Aorta (tissue), 5 donors: Measurements from ENCODE around the gene EPHB4. TPM values are rescaled to one million over a fixed set of nuclear protein-coding genes. Genes with fewer than 3 reads are reported as not detected.
"Not testable (repeated sequence)": the region's sequence is repeated elsewhere in the genome, so short reads cannot be mapped to it uniquely, and the experiment has no call there.

ENCODE experiments used
- ATAC-seq: fragments of 200-7000 bp; cut with Tn5 transposase; one replicate; pipeline ENCODE4 v1.9.1; 2022; ENCODE audit warnings: moderate library complexity; ENCODE audit not compliant: low FRiP score
- DNase-seq, 2 donors: peaks; one replicate each; pipeline ENCODE4 v3.0.0-alpha.2; 2020
- H3K27ac ChIP-seq, 2 donors: one replicate each; pipeline ENCODE4 v1.5.1; 2013; ENCODE audit warnings: low read length in 2 of 2, mild to moderate bottlenecking in 2 of 2, moderate library complexity in 2 of 2, control low read depth in 1 of 2, inconsistent platforms in 1 of 2, low read depth in 1 of 2
- H3K27me3 ChIP-seq, 2 donors: one replicate each; pipeline ENCODE4 v1.6.1; 2013; ENCODE audit warnings: control low read depth in 1 of 2, low read length in 1 of 2, mild to moderate bottlenecking in 1 of 2, moderate library complexity in 1 of 2; ENCODE audit not compliant: insufficient read depth in 2 of 2, control insufficient read depth in 1 of 2
- H3K36me3 ChIP-seq, 2 donors: one replicate each; pipeline ENCODE4 v1.6.1; 2013; ENCODE audit warnings: control low read depth in 1 of 2, low read length in 1 of 2, mild to moderate bottlenecking in 1 of 2; ENCODE audit not compliant: insufficient read depth in 2 of 2, control insufficient read depth in 1 of 2
- H3K4me1 ChIP-seq, 2 donors: one replicate each; pipeline ENCODE4 v1.6.1; 2013; ENCODE audit warnings: low read length in 2 of 2, control low read depth in 1 of 2, mild to moderate bottlenecking in 1 of 2, moderate library complexity in 1 of 2; ENCODE audit not compliant: insufficient read depth in 2 of 2, control insufficient read depth in 1 of 2
- H3K4me3 ChIP-seq, 2 donors: one replicate each; pipeline ENCODE4 v1.5.1; 2013; ENCODE audit warnings: low read length in 2 of 2, control low read depth in 1 of 2, mild to moderate bottlenecking in 1 of 2
- H3K9me3 ChIP-seq: one replicate; pipeline ENCODE4 v1.6.1; 2013; ENCODE audit warnings: mild to moderate bottlenecking, low read length; ENCODE audit not compliant: control insufficient read depth
- WGBS, 2 donors: extraction: QIAGEN DNeasy Blood & Tissue Kit; methylation state at CpG; one replicate each; pipeline ENCODE4 v1.1.7; 2013; 5-methylcytosine and 5-hydroxymethylcytosine counted together
- intact Hi-C, 2 donors: fragments of 100-400 bp; cut with DNase I; formaldehyde crosslinking; loops; one replicate each; pipeline versions ENCODE4 v1.14.2 to v1.15.0; 2022
- polyA plus RNA-seq, 2 donors: library from polyadenylated mRNA; stranded (reverse); fragments of 200-250 nt; gene quantifications; one replicate each; pipeline ENCODE4 v1.2.3, GENCODE V29; 2013
- total RNA-seq, 2 donors: library from RNA; stranded (reverse); fragmentation: NEBNext Ultra II Directional; extraction: Animal tissue kit (Norgen Biotek cat#: 25700); gene quantifications; one replicate each; pipeline ENCODE4 v1.2.1, GENCODE V29; 2021
- donor health status: healthy with polysubstance abuse.
- donor health status: Bipolar disorder and iron deficiency.
- donor health status: DM: no; HTN: no; CAD: no.
- donor health status: DM: no; HTN: no; CAD: no.
- donor health status: DM: yes; HTN: yes; CAD: no.

The EPHB4 gene
- total and polyA plus RNA-seq, 4 donors, result 4.3 to 71.6 (median 24.7) TPM

DNA sequence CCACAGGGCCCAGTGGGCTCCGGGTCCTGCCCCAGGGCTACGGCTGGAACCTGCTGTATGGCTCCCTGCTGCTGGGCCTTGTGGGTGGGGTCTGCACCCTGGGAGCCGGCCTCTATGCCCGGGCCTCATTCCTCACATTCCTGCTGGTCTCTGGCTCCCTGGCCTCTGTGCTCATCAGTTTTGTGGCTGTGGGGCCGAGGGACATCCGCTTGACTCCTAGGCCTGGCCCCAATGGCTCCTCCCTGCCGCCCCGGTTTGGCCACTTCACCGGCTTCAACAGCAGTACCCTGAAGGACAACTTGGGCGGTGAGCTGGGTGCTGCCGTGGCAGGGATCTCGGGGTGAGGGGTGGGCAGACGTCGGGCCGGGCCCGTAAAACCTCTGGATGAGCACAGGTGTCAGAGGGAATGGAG lies 29.6 kb upstream of the EPHB4 start:
- intact Hi-C loops, result loop anchor here in 1 of 2 donors (10.0 kb wide), 1 partner anchor 382 kb away; the partner anchor contains the start of gene TSC22D4
- ATAC-seq (no peak), DNase-seq (no peak)
- no peaks in the 10 kb centered on the region for H3K4me1 ChIP-seq
- no peak overlapping the region for H3K4me3 ChIP-seq
- no peaks in the 10 kb centered on the region for H3K36me3 ChIP-seq
- 88 to 91% methylated on average over 16 of the region's 16 CpGs for WGBS, 2 donors
- no peak overlapping the region for H3K27ac ChIP-seq
- no peaks in the 10 kb centered on the region for H3K9me3 ChIP-seq
- H3K27me3 ChIP-seq, result no peaks in the 10 kb centered on the region

DNA sequence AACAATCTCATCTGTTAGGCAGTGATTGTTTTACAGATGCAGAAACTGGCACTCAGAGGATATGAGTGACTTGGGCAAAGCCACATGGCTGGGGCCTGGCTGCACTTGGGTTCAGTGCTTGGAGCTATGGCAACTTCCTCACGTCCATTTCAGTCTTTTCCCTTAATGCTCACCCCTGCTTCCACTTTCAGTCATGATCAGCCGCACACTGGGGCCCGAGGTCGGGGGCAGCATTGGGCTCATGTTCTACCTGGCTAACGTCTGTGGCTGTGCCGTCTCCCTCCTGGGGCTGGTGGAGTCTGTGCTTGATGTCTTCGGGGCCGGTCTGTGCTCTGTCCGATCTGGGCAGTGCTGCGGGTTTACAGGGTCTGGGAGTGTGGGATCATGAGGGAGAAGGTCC lies 28.2 kb upstream of the EPHB4 start:
- Histone ChIP-seq H3K4me3 (no peak overlapping the region), H3K27ac (no peak overlapping the region), H3K36me3 (no peaks in the 10 kb centered on the region), H3K4me1 (no peaks in the 10 kb centered on the region), H3K27me3 (no peaks in the 10 kb centered on the region), H3K9me3 (no peaks in the 10 kb centered on the region)
- no peak for DNase-seq
- WGBS, 2 donors, result 87% methylated on average over 10 of the region's 10 CpGs
- intact Hi-C loops, result loop anchor here in 1 of 2 donors (10.0 kb wide), 1 partner anchor 381 kb away; the partner anchor contains the start of gene TSC22D4
- ATAC-seq, result no peak

- H3K4me1 ChIP-seq, H3K27ac ChIP-seq, H3K27me3 ChIP-seq, ATAC-seq, H3K9me3 ChIP-seq, H3K36me3 ChIP-seq, DNase-seq, H3K4me3 ChIP-seq: not testable (repeated sequence)
- intact Hi-C loops, result loop anchor here in 1 of 2 donors (10.0 kb wide), 1 partner anchor 380 kb away; the partner anchor contains the start of gene TSC22D4
- 94 to 96% methylated on average over 9 of the region's 9 CpGs for WGBS, 2 donors
Observed at GRCh38 chr7:100854899-100855298, 27.6 kb upstream of the EPHB4 start.

DNA sequence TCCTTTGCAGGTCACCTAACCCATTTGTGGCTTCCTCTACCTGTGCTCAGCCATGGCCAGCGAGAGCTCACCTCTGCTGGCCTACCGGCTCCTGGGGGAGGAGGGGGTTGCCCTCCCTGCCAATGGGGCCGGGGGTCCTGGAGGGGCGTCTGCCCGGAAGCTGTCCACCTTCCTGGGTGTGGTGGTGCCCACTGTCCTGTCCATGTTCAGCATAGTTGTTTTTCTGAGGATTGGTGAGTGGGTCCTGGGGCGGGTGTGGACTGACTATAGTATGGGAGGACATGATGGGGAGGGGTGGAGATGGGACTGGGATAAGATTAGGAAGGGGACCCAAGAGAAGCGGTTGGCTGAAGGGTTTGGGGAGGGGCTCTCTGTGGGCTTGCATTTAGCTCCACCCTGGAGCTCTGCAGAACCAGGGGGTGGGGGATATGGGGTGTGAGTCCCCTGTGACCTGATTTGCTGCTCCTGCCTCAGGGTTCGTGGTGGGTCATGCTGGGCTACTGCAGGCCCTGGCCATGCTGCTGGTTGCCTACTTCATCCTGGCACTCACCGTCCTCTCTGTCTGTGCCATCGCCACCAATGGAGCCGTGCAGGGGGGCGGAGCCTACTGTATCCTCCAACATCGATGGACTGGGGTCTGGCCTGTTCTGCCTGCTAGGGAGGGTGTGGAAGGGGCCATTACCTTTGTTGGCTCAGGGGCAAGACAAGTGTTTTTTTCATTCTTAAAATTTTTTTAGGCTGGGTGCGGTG lies 27.0 kb upstream of the EPHB4 start:
- ATAC-seq, result no peak
- Histone ChIP-seq H3K27me3 (no peaks in the 10 kb centered on the region), H3K9me3 (no peaks in the 10 kb centered on the region), H3K4me1 (no peaks in the 10 kb centered on the region), H3K4me3 (no peak overlapping the region), H3K36me3 (no peaks in the 10 kb centered on the region), H3K27ac (no peak overlapping the region)
- intact Hi-C loops, result loop anchor here in 1 of 2 donors (10.0 kb wide), 1 partner anchor 380 kb away; the partner anchor contains the start of gene TSC22D4
- WGBS, 2 donors, result 90 to 91% methylated on average over 14 of the region's 14 CpGs
- DNase-seq, result no peak

- Histone ChIP-seq H3K27me3 (no peaks in the 10 kb centered on the region), H3K27ac (peak within 1 kb of the TSS in 1 of 2 donors; percentile 9), H3K36me3 (no peaks in the 10 kb centered on the region), H3K9me3 (no peaks in the 10 kb centered on the region), H3K4me1 (no peaks in the 10 kb centered on the region), H3K4me3 (peak within 1 kb of the TSS; percentile 34 to 65)
- 0% methylated on average over 64 to 71 of the region's 71 CpGs for WGBS, 2 donors
- DNase-seq, result peak; percentile 96 to 97
- intact Hi-C loops, result loop anchor here (1.0 to 10.0 kb wide), 4 partner anchors 53 to 377 kb away; partner anchors contain the start of gene TSC22D4 (in 1 of the 2)
- peak; percentile 99 for ATAC-seq
Observed at GRCh38 chr7:100852048-100852872, 24.9 kb upstream of the EPHB4 start, which contains the start of gene SLC12A9. Gene SLC12A9 (plus strand): TSS chr7:100852713. CDS start chr7:100854198, 1,485 bp downstream.

- no peaks in the 10 kb centered on the region for H3K36me3 ChIP-seq
- no peak overlapping the region for H3K4me3 ChIP-seq
- ATAC-seq, result no peak
- no peak overlapping the region for H3K27ac ChIP-seq
- intact Hi-C loops, result no loop called here
- H3K9me3 ChIP-seq, result no peaks in the 10 kb centered on the region
- DNase-seq, result no peak
- no peaks in the 10 kb centered on the region for H3K27me3 ChIP-seq
- H3K4me1 ChIP-seq, result no peaks in the 10 kb centered on the region
- WGBS, 2 donors, result 95 to 97% methylated on average over 4 of the region's 4 CpGs
Observed at GRCh38 chr7:100847360-100847759, 20.0 kb upstream of the EPHB4 start.

DNA sequence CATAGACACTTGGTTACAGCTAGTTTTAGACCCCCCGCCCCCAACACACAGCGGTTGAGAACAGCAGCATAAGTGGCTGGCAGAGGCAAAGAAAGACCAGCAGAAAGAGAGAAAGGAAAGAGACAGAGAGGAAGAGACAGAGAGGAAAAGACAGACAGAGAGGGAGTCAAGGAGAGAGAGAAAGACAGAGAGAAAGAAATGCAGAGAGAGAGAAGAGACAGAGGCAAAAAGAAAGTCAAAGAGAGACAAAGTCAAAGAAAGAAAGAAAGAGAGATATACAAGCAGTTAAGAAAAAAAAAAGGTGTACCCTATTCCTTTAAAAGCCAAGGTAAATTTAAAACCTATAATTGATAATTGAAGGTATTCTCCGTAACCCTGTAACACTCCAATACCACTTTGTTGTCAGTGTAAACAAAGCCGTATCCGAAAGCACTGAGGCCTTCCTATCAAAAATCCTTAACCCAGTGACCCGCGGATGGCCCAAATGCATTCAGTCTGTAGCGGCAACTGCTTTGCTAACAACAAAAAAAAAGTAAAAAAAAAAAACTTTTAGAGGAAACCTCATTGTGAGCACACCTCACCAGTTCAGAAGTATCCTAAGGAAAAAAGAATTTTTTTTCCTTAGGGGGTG lies 13.3 kb upstream of the EPHB4 start:
- no peak overlapping the region for H3K27ac ChIP-seq
- H3K27me3 ChIP-seq, result no peaks in the 10 kb centered on the region
- H3K4me3 ChIP-seq, result no peak overlapping the region
- DNase-seq (no peak), ATAC-seq (no peak)
- intact Hi-C loops, result no loop called here
- H3K36me3 ChIP-seq, result no peaks in the 10 kb centered on the region
- 81 to 82% methylated on average over 8 of the region's 8 CpGs for WGBS, 2 donors
- H3K4me1 ChIP-seq, result no peaks in the 10 kb centered on the region
- H3K9me3 ChIP-seq, result no peaks in the 10 kb centered on the region

DNA sequence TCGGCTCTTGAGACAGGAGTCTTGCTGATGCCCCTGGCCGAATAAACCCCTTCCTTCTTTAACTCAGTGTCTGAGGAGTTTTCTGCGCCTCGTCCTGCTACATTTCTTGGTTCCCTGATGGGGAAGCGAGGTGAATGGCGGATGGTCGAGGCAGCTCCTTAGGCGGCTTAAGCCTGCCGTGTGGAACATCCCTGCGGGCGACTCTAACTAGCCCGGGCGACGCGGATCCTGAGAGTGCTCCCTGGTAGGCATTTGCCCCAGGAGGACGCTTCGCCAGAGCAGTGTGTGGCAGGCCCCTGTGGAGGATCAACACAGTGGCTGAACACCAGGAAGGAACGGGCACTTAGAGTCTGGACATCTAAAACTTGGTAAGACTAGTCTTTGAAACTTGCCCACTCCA lies 12.0 kb upstream of the EPHB4 start:
- Histone ChIP-seq H3K4me1 (no peaks in the 10 kb centered on the region), H3K27me3 (no peaks in the 10 kb centered on the region), H3K9me3 (no peaks in the 10 kb centered on the region), H3K27ac (no peak overlapping the region), H3K4me3 (no peak overlapping the region), H3K36me3 (no peaks in the 10 kb centered on the region)
- WGBS, 2 donors, result 95 to 96% methylated on average over 18 of the region's 18 CpGs
- DNase-seq (no peak), ATAC-seq (no peak)
- intact Hi-C loops, result no loop called here
